Glutamatergic neuron (in vitro differentiated cells): ENCODE data around the gene CELF4. TPM values are rescaled to one million over a fixed set of nuclear protein-coding genes. Genes with fewer than 3 reads are reported as not detected.

Experiments
- DNase-seq: peaks from one replicate; pipeline ENCODE4 v3.0.0; 2022
- H3K27ac Mint-ChIP-seq: one replicate; pipeline ENCODE4 v1.8.0; 2020; ENCODE audit warnings: mild to moderate bottlenecking, mixed read lengths, inconsistent platforms; ENCODE audit not compliant: unreplicated experiment
- H3K27me3 Mint-ChIP-seq: one replicate; pipeline ENCODE4 v1.8.0; 2020; ENCODE audit warnings: mild to moderate bottlenecking, moderate library complexity, mixed read lengths, inconsistent platforms; ENCODE audit not compliant: unreplicated experiment
- H3K36me3 Mint-ChIP-seq: one replicate; pipeline ENCODE4 v1.8.0; 2020; ENCODE audit warnings: mild to moderate bottlenecking, mixed read lengths, inconsistent platforms; ENCODE audit not compliant: unreplicated experiment
- H3K4me1 Mint-ChIP-seq: one replicate; pipeline ENCODE4 v1.8.0; 2020; ENCODE audit warnings: mild to moderate bottlenecking, low read depth, mixed read lengths, inconsistent platforms; ENCODE audit not compliant: unreplicated experiment
- H3K4me3 Mint-ChIP-seq: one replicate; pipeline ENCODE4 v1.8.0; 2020; ENCODE audit warnings: mild to moderate bottlenecking, mixed read lengths, inconsistent platforms; ENCODE audit not compliant: unreplicated experiment
- H3K9me3 Mint-ChIP-seq: one replicate; pipeline ENCODE4 v1.8.0; 2020; ENCODE audit warnings: mild to moderate bottlenecking, moderate library complexity, mixed read lengths, inconsistent platforms; ENCODE audit not compliant: unreplicated experiment
- CTCF ChIP-seq: fragments of 200-600 bp; sonication (generic); IDR thresholded peaks from one replicate; pipeline ENCODE4 v1.5.0; 2021; ENCODE audit not compliant: partially characterized antibody, unreplicated experiment
- total RNA-seq: library from RNA; stranded (reverse); fragmentation: NEBNext Ultra II Directional; extraction: Animal tissue kit (Norgen Biotek cat#: 25700); gene quantifications from one replicate; pipeline ENCODE4 v1.2.1, GENCODE V29; 2021; ENCODE audit not compliant: unreplicated experiment

The CELF4 gene
- total RNA-seq, 1 donor from 2014 or later, result 38.4 TPM

- no peak for TF ChIP-seq CTCF
- H3K4me3 Mint-ChIP-seq, result no peak overlapping the region
- no peak overlapping the region for H3K27ac Mint-ChIP-seq
- peaks cover 9% of the 10 kb centered on the region for H3K4me1 Mint-ChIP-seq
- H3K9me3 Mint-ChIP-seq, result peaks cover 3% of the 10 kb centered on the region
- peaks cover 4% of the 10 kb centered on the region for H3K27me3 Mint-ChIP-seq
- no peak for DNase-seq
- H3K36me3 Mint-ChIP-seq, result peaks cover 9% of the 10 kb centered on the region
Observed at GRCh38 chr18:37456395-37456794, 109.2 kb downstream of the CELF4 start.

- no peak for TF ChIP-seq CTCF
- Mint-ChIP-seq H3K27ac (no peak overlapping the region), H3K4me3 (no peak overlapping the region), H3K9me3 (peaks cover 15% of the 10 kb centered on the region), H3K4me1 (peaks cover 30% of the 10 kb centered on the region), H3K27me3 (peaks cover 7% of the 10 kb centered on the region), H3K36me3 (no peaks in the 10 kb centered on the region)
- no peak for DNase-seq
Observed at GRCh38 chr18:37453752-37454151, 111.8 kb downstream of the CELF4 start.

GRCh38 chr18:37452682-37453385, 112.8 kb downstream of the CELF4 start:
- H3K9me3 Mint-ChIP-seq, result peaks cover 15% of the 10 kb centered on the region
- no peak for TF ChIP-seq CTCF
- no peak for DNase-seq
- peaks cover 9% of the 10 kb centered on the region for H3K27me3 Mint-ChIP-seq
- H3K4me1 Mint-ChIP-seq, result peaks cover 32% of the 10 kb centered on the region
- no peak overlapping the region for H3K4me3 Mint-ChIP-seq
- H3K27ac Mint-ChIP-seq, result no peak overlapping the region
- H3K36me3 Mint-ChIP-seq, result no peaks in the 10 kb centered on the region

GRCh38 chr18:37452015-37452414, 113.6 kb downstream of the CELF4 start:
- H3K27ac Mint-ChIP-seq, result no peak overlapping the region
- no peaks in the 10 kb centered on the region for H3K36me3 Mint-ChIP-seq
- H3K4me1 Mint-ChIP-seq, result peaks cover 35% of the 10 kb centered on the region
- peaks cover 19% of the 10 kb centered on the region for H3K9me3 Mint-ChIP-seq
- TF ChIP-seq CTCF, result no peak
- no peak overlapping the region for H3K4me3 Mint-ChIP-seq
- peaks cover 9% of the 10 kb centered on the region for H3K27me3 Mint-ChIP-seq
- DNase-seq, result no peak

GRCh38 chr18:37451239-37451825, 114.3 kb downstream of the CELF4 start:
- H3K27me3 Mint-ChIP-seq, result peaks cover 9% of the 10 kb centered on the region
- peak overlapping the region; percentile 61 for H3K4me3 Mint-ChIP-seq
- no peaks in the 10 kb centered on the region for H3K36me3 Mint-ChIP-seq
- DNase-seq, result no peak
- peaks cover 19% of the 10 kb centered on the region for H3K9me3 Mint-ChIP-seq
- TF ChIP-seq CTCF, result no peak
- peaks cover 35% of the 10 kb centered on the region for H3K4me1 Mint-ChIP-seq
- peak overlapping the region; percentile 83 for H3K27ac Mint-ChIP-seq
